GM18519 (cell line): ENCODE measurements around the gene MYOF.
"Not testable (repeated sequence)": the region's sequence is repeated elsewhere in the genome, so short reads cannot be mapped to it uniquely, and the experiment has no call there.

ENCODE experiments used
- ATAC-seq: cut with Tn5 transposase; IDR thresholded peaks from one replicate; pipeline ENCODE4 v1.9.1; 2021; ENCODE audit warnings: mild to moderate bottlenecking, moderate library complexity; ENCODE audit not compliant: unreplicated experiment, low FRiP score

Gene MYOF

GRCh38 chr10:93488956-93489528 is 6.9 kb upstream of the MYOF start:
- no peak for ATAC-seq

DNA sequence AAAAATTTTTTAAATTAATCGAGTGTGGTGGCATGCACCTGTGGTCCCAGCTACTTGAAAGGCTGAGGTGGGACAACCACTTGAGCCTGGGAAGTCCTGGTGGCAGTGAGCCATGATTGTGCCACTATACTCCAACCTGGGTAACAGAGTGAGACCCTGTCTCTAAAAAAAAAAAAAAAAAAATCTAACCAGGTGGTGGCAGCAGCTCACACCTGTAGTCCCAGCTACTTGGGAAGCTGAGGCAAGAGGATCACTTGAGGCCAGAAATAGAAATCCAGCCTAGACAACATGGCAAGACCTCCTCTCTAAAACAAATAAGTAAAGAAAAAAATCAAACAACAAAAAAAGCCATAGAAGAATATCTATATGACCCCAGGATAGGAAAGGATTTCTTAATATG is 3.6 kb upstream of the MYOF start:
- ATAC-seq, result no peak

- ATAC-seq, result no peak
Observed at GRCh38 chr10:93481637-93482144, 443 bp downstream of the MYOF start.

DNA sequence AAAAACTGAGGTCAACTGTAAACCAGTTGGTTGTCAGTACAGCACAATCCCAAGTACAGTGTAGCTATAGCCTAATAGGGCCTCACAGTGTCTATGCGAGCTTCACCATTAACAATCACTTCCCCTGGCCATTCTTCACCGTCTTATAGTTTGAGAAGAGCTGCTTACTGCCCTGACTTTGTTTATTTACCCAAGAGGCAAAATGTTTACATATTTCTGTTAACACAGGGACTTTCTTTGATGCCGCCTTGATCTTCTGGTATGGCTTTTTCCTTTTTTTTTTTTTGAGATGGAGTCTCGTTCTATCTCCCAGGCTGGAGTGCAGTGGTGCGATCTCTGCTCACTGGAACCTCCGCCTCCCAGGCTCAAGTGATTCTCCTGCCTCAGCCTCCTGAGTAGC is 3.3 kb downstream of the MYOF start:
- ATAC-seq, result no peak

GRCh38 chr10:93476756-93477155 is 5.4 kb downstream of the MYOF start:
- ATAC-seq, result no peak

- ATAC-seq, result no peak
Observed at GRCh38 chr10:93475871-93476270, 6.3 kb downstream of the MYOF start.

- ATAC-seq, result no peak
Observed at GRCh38 chr10:93475227-93475626, 6.9 kb downstream of the MYOF start.

- no peak for ATAC-seq
Observed at GRCh38 chr10:93473804-93474472, 8.2 kb downstream of the MYOF start.

- no peak for ATAC-seq
Observed at GRCh38 chr10:93473161-93473560, 9.0 kb downstream of the MYOF start.

- ATAC-seq, result no peak
Observed at GRCh38 chr10:93471110-93471651, 11.0 kb downstream of the MYOF start.

DNA sequence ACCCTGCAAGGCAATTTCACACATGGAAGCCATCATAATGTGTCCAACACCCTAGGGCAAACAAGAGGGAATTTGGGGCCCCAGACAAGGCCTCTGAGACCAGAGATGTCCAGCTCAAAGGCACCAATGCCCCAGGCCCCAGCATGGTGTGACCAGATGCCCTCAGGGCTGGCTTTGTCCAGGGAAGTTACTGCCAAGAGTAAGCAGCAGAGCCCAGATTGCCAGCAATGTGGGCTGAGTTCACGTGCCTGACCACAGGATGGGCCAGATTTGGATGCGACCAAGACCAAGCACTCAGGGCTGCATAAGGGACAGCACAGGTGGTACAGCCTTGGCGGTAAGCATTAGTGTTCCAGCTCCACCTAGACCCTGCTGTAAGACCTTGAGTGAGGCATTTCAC is 12.7 kb downstream of the MYOF start:
- ATAC-seq, result no peak

DNA sequence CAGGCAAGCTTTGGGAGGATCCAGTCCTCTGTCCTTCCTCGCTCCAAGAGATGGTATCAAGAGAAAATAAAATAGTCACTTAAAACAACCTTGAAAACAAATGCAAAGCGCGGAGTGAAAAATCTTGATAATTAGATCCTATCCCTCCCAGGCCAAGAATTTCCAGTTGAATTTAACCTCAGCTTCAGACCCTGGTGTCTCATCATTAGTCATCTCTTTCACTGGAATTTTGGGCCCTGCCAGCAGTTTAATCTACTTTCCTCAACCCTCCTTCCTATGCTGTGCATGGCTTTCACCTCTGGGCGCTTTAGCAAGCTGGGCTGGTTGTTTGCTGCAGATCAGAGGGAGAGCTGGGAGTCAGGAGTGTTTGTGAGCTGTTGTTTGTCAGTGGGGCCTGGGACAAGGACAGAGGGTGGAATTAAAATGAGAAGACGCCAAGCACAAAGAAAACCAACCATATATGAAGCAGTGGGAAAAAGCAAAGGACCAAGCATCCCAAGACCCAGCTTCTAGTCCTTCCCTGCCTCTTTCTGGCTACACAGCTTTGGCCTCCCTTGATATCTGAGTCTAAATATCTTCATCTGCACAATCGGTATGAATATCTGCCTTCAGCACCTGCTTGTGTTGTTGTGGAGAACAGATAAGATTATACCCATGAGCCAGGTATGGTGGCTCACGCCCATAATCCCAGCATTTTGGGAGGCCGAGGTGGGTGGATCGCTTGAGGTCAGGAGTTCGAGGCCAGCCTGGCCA is 13.5 kb downstream of the MYOF start:
- ATAC-seq, result no peak

- not testable (repeated sequence) for ATAC-seq
Observed at GRCh38 chr10:93467635-93468034, 14.5 kb downstream of the MYOF start.

GRCh38 chr10:93465806-93466675 is 16.1 kb downstream of the MYOF start:
- ATAC-seq, result no peak

DNA sequence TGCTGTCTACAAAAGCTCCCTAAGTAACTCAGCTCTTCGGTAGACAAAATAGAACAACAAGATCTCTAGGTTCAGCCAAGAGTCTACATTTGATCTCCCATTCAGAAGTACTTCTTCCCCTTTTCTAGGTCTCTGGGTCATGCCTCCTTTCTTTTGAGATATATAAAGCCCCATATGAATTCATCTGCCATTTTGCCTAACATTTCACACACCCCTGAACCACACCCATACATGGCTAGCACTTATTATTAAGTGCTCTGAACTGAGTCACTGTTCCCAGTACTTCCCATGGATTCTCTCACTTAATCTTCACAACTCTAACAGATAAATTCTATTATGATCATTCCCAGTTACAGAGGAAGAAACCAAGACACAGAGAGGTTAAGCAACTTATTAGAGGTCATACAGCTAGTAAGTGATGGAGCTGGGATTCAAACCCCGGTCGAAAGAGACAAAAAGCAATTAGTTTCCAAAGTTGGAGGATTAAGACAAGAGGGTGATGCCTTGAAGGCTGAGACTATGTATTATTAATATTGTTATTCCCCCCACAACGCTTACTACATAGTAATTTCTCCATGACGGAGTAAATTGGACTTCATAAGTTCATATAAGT is 17.3 kb downstream of the MYOF start:
- no peak for ATAC-seq

DNA sequence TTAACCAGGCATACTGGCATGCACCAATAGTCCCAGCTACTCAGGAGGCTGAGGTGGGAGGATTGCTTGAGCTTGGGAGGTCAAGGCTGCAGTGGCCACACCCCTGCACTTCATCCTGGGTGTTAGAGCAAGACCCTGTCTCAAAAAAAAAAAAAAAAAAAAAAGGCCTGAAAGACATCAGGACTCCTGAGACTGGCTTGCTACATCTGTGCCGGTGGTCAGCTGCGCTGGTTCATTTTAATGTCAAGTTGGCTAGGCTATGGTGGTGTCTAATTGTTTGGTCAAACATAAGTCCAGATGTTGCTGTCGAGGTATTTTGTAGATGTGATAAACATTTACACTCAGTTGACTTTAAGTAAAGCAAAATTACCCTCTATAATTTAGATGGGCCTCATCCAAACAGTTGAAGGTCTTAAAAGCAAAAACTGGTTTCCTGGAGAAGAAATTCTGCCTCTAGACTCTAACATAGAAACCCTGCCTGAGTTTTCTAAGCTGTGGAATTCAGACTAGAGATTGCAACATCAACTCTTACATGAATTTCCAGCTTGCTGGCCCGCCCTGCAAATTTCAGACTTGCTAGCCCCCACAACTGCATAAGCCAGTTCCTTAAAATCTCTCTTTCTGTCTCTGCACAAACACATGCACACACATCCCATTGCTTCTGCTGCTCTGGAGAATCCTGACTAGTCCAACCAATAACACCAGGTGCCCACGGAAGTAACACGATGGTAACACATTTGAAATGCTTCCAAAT is 18.2 kb downstream of the MYOF start:
- ATAC-seq, result no peak

DNA sequence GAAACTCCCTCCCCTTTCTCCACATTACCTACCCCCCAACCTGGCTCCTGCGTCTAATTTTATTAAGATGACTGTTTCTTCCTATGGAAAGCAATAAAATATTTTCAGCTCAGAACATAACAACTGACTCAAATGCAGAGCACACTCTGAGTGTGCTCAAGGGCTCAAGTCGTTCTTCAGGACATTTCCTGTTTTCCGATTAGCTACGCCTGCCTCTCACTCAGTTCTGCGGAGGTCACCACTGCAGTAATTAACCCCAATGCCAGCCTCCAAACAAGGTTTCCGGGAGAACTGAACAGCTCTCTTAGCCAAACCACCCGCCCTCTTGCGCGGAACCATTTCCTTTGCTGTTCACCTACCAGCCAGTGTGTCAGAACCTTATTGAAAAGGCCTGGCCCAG is 19.3 kb downstream of the MYOF start:
- ATAC-seq, result no peak

GRCh38 chr10:93462371-93462770 is 19.8 kb downstream of the MYOF start:
- no peak for ATAC-seq

GRCh38 chr10:93461807-93462178 is 20.3 kb downstream of the MYOF start:
- no peak for ATAC-seq
